BLaER1 (cell line): Measurements from ENCODE around the gene EPHB2.

Experiments used
- H3K27ac ChIP-seq: shearing (Covaris generic); formaldehyde crosslinking; 2 replicates; pipeline ENCODE4 v1.8.1; 2022
- H3K27me3 ChIP-seq: shearing (Covaris generic); formaldehyde crosslinking; 2 replicates; pipeline ENCODE4 v1.8.1; 2022
- H3K36me3 ChIP-seq: shearing (Covaris generic); formaldehyde crosslinking; 2 replicates; pipeline ENCODE4 v1.8.1; 2022
- H3K4me1 ChIP-seq: shearing (Covaris generic); formaldehyde crosslinking; 2 replicates; pipeline ENCODE4 v1.8.1; 2022
- H3K4me2 ChIP-seq: shearing (Covaris generic); formaldehyde crosslinking; 2 replicates; pipeline ENCODE4 v1.8.1; 2022
- H3K4me3 ChIP-seq: shearing (Covaris generic); formaldehyde crosslinking; 2 replicates; pipeline ENCODE4 v1.8.1; 2022
- H3K9ac ChIP-seq: shearing (Covaris generic); formaldehyde crosslinking; 2 replicates; pipeline ENCODE4 v1.8.1; 2022
- H3K9me3 ChIP-seq: shearing (Covaris generic); formaldehyde crosslinking; 2 replicates; pipeline ENCODE4 v1.8.1; 2022
- H4K20me1 ChIP-seq: shearing (Covaris generic); formaldehyde crosslinking; 2 replicates; pipeline ENCODE4 v1.8.1; 2022
- Cebpa-rat ChIP-seq: shearing (Covaris generic); IDR thresholded peaks from 2 replicates; pipeline ENCODE4 v1.8.1; 2022

The EPHB2 gene

DNA sequence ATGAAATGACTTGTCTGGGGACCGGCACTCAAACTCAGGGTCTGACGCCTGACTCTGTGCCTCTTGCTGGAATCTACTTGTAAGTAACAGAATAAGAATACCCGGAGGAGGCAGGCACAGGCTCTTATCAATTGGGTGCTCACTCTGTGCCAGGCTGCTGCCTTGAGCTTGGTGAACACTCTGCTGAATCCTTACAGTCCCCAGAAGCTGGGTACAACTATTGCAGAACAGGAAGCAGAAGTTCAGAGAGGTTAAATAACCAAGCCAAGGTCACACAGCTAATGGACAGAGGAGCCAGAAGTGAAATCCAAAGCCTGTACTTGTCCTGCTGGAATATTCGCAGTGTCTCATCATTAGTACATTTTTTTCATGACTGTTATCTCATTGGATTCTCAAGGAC lies 86.0 kb downstream of the EPHB2 start:
- Histone ChIP-seq H3K36me3 (no peaks in the 10 kb centered on the region), H4K20me1 (no peaks in the 10 kb centered on the region), H3K4me2 (no peak overlapping the region), H3K9ac (no peak overlapping the region), H3K27ac (no peak overlapping the region), H3K9me3 (no peaks in the 10 kb centered on the region), H3K27me3 (no peaks in the 10 kb centered on the region), H3K4me1 (no peaks in the 10 kb centered on the region), H3K4me3 (no peak overlapping the region)
- TF ChIP-seq Cebpa-rat, result no peak

GRCh38 chr1:22798083-22798482 lies 87.4 kb downstream of the EPHB2 start:
- Histone ChIP-seq H3K27ac (no peak overlapping the region), H4K20me1 (no peaks in the 10 kb centered on the region), H3K9me3 (no peaks in the 10 kb centered on the region), H3K4me1 (no peaks in the 10 kb centered on the region), H3K36me3 (no peaks in the 10 kb centered on the region), H3K4me2 (no peak overlapping the region), H3K4me3 (no peak overlapping the region), H3K27me3 (no peaks in the 10 kb centered on the region), H3K9ac (no peak overlapping the region)
- no peak for TF ChIP-seq Cebpa-rat

- Histone ChIP-seq H3K9me3 (no peaks in the 10 kb centered on the region), H3K4me1 (no peaks in the 10 kb centered on the region), H3K4me2 (no peak overlapping the region), H3K36me3 (no peaks in the 10 kb centered on the region), H3K4me3 (no peak overlapping the region), H3K27me3 (no peaks in the 10 kb centered on the region), H3K9ac (no peak overlapping the region), H4K20me1 (no peaks in the 10 kb centered on the region), H3K27ac (no peak overlapping the region)
- no peak for TF ChIP-seq Cebpa-rat
These were observed 89.3 kb downstream of the EPHB2 start for GRCh38 chr1:22799971-22800370.

DNA sequence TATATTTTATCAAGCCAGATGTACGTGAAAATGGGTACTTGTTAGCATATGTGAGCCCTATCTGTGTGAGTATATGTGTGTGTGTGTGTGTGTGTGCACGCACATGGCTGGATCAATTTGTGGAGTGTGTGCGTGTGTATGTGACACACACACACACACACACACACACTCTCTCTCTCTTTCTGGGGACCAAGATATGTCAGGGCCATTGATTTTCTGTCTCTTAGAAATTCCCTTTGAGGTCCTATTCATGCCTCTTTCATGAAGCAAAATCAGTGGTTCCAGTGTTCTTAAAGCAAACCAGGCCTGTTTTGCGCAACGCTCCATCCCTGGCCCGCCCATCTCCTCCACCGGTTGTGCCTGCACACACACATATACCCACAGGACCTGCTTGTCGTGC lies 90.0 kb downstream of the EPHB2 start:
- Histone ChIP-seq H3K4me1 (no peaks in the 10 kb centered on the region), H3K4me2 (no peak overlapping the region), H4K20me1 (no peaks in the 10 kb centered on the region), H3K9ac (no peak overlapping the region), H3K4me3 (no peak overlapping the region), H3K36me3 (no peaks in the 10 kb centered on the region), H3K27ac (no peak overlapping the region), H3K9me3 (no peaks in the 10 kb centered on the region), H3K27me3 (no peaks in the 10 kb centered on the region)
- TF ChIP-seq Cebpa-rat, result no peak

DNA sequence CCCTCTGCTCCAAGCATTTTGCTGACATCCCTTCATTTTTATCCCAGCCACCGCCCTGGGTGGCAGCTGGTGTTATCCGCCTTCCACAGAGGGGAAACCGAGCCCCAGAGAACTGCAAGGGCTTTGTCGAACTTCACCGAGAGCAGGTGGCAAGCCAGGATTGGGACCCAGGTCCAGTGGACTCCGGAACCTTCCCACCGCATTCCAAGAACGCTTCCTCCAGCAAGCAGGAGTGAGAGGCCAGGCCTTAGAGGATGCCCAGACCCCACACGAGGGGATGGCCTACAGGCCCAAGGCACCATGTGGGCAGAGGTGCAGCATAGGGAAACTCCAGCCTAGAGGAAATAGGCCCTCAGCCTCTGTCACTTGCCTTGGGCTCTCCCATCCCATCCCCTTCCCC lies 90.7 kb downstream of the EPHB2 start:
- Histone ChIP-seq H4K20me1 (no peaks in the 10 kb centered on the region), H3K4me3 (no peak overlapping the region), H3K9me3 (no peaks in the 10 kb centered on the region), H3K4me2 (no peak overlapping the region), H3K27ac (no peak overlapping the region), H3K4me1 (peaks cover 2% of the 10 kb centered on the region), H3K27me3 (no peaks in the 10 kb centered on the region), H3K9ac (no peak overlapping the region), H3K36me3 (no peaks in the 10 kb centered on the region)
- TF ChIP-seq Cebpa-rat, result no peak

GRCh38 chr1:22801761-22802160 lies 91.1 kb downstream of the EPHB2 start:
- Histone ChIP-seq H3K4me1 (peaks cover 6% of the 10 kb centered on the region), H3K36me3 (no peaks in the 10 kb centered on the region), H4K20me1 (no peaks in the 10 kb centered on the region), H3K4me3 (no peak overlapping the region), H3K27ac (no peak overlapping the region), H3K4me2 (no peak overlapping the region), H3K9ac (no peak overlapping the region), H3K9me3 (no peaks in the 10 kb centered on the region), H3K27me3 (no peaks in the 10 kb centered on the region)
- no peak for TF ChIP-seq Cebpa-rat

- Histone ChIP-seq H3K9me3 (no peaks in the 10 kb centered on the region), H3K27ac (no peak overlapping the region), H3K36me3 (no peaks in the 10 kb centered on the region), H3K4me3 (no peak overlapping the region), H4K20me1 (no peaks in the 10 kb centered on the region), H3K9ac (no peak overlapping the region), H3K4me1 (peaks cover 9% of the 10 kb centered on the region), H3K4me2 (no peak overlapping the region), H3K27me3 (no peaks in the 10 kb centered on the region)
- TF ChIP-seq Cebpa-rat, result no peak
These were observed 93.2 kb downstream of the EPHB2 start for GRCh38 chr1:22803833-22804232.

DNA sequence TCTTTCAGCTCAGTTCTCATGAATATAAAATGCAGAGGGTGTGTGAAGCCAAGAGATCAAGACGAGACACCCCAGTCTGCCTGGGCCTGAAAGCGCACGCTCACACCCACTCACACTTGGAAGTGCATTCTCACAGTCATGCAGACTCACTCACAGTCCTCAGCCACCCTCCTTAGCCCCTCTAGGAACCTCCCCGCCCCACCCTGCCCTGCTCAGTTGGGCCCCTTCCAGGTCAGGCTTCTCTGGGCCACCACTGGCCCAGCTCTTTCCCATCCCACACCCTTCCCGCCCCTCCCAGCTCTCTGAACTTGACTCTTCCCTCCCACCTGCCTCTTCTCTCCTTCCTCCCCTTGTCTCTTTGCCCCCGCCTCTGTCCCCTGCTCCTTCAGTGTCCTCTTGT lies 93.8 kb downstream of the EPHB2 start:
- TF ChIP-seq Cebpa-rat, result no peak
- no peak overlapping the region for H3K27ac ChIP-seq
- H4K20me1 ChIP-seq, result no peaks in the 10 kb centered on the region
- no peak overlapping the region for H3K4me2 ChIP-seq
- no peaks in the 10 kb centered on the region for H3K27me3 ChIP-seq
- no peaks in the 10 kb centered on the region for H3K9me3 ChIP-seq
- no peak overlapping the region for H3K4me3 ChIP-seq
- H3K4me1 ChIP-seq, result peaks cover 9% of the 10 kb centered on the region
- H3K9ac ChIP-seq, result no peak overlapping the region
- no peaks in the 10 kb centered on the region for H3K36me3 ChIP-seq

- Histone ChIP-seq H3K9me3 (no peaks in the 10 kb centered on the region), H3K27ac (no peak overlapping the region), H3K36me3 (no peaks in the 10 kb centered on the region), H3K4me1 (peaks cover 9% of the 10 kb centered on the region), H3K4me2 (no peak overlapping the region), H4K20me1 (no peaks in the 10 kb centered on the region), H3K4me3 (no peak overlapping the region), H3K27me3 (no peaks in the 10 kb centered on the region), H3K9ac (no peak overlapping the region)
- TF ChIP-seq Cebpa-rat, result no peak
These were observed 94.5 kb downstream of the EPHB2 start for GRCh38 chr1:22804969-22805671.

GRCh38 chr1:22805672-22806038 lies 95.0 kb downstream of the EPHB2 start:
- Histone ChIP-seq H3K27ac (no peak overlapping the region), H3K9ac (no peak overlapping the region), H3K4me1 (peaks cover 9% of the 10 kb centered on the region), H4K20me1 (no peaks in the 10 kb centered on the region), H3K4me3 (no peak overlapping the region), H3K9me3 (no peaks in the 10 kb centered on the region), H3K36me3 (no peaks in the 10 kb centered on the region), H3K27me3 (no peaks in the 10 kb centered on the region), H3K4me2 (no peak overlapping the region)
- no peak for TF ChIP-seq Cebpa-rat

DNA sequence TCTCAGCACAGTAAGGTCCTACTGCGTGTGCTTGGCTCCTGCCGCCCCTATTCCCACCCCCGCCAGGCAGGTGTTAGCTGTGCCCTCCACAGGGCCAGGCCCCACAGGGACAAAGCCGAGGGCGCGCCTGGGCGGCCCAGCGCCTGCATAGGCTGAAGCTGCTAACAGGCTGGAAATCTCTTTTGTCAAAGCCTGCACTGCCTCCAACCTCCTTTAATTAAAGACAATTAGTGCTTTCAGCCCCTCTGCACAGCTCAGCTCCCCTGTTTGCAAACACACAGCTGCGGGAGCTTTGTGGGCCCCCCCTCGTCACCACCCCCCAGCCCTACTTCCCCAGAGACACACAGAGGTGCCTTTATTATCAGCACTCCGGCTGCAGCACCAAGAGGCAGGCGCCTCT lies 95.9 kb downstream of the EPHB2 start:
- Histone ChIP-seq H3K36me3 (no peaks in the 10 kb centered on the region), H3K4me3 (no peak overlapping the region), H3K4me2 (peak overlapping the region; percentile 37), H3K27ac (no peak overlapping the region), H3K9me3 (no peaks in the 10 kb centered on the region), H4K20me1 (no peaks in the 10 kb centered on the region), H3K27me3 (no peaks in the 10 kb centered on the region), H3K9ac (no peak overlapping the region), H3K4me1 (peaks cover 9% of the 10 kb centered on the region)
- TF ChIP-seq Cebpa-rat, result no peak
